Vagina (tissue), 2 donors: ENCODE measurements around the gene PINLYP.

Experiments
- CTCF ChIP-seq, 3 experiments: fragments of 450-650 bp in 2 of 3; fragments of 200-600 bp in 1 of 3; sonication (generic) in 1 of 3; IDR thresholded peaks; one replicate each; pipeline ENCODE4 v1.5.1; 2017 to 2019; ENCODE audit warnings: antibody characterized with exemption in 3 of 3, mild to moderate bottlenecking in 2 of 3, moderate library complexity in 2 of 3
- POLR2AphosphoS5 ChIP-seq, 2 donors: sonication (generic); formaldehyde crosslinking; IDR thresholded peaks; one replicate each; pipeline ENCODE4 v1.9.0; 2017; ENCODE audit warnings: antibody characterized with exemption in 2 of 2, mild to moderate bottlenecking in 2 of 2, low read depth in 1 of 2; ENCODE audit not compliant: insufficient read depth in 1 of 2

- TF ChIP-seq POLR2AphosphoS5 (IDR thresholded peaks at IDR 0.05; ENCODE audit: insufficient read depth in 1 of 2, low read depth in 1 of 2) (no peak), CTCF (IDR thresholded peaks at IDR 0.05) (no peak)
These were observed 43.3 kb downstream of the PINLYP start for GRCh38 chr19:43618921-43619261.
